Right lobe of liver (tissue), 4 donors: Measurements from ENCODE around the gene MPZL2.

Experiments
- POLR2A ChIP-seq: fragments of 450-650 bp; IDR thresholded peaks from one replicate; pipeline ENCODE4 v1.6.1; 2017; ENCODE audit warnings: antibody characterized with exemption, mild to moderate bottlenecking
- TF ChIP-seq, protein P1 (sequence below), 4 donors: fragments of 200-600 bp in 3 of 4; fragments of 450-650 bp in 1 of 4; IDR thresholded peaks; one replicate each; pipeline versions ENCODE4 v1.5.1 to v1.8.0; 2016 to 2022; ENCODE audit warnings: antibody characterized with exemption in 4 of 4, mild to moderate bottlenecking in 2 of 4
- donor health status: DM: no; HTN: no; CAD: no.
- donor health status: DM: no; HTN: no; CAD: no.
- donor health status: DM: no; HTN: yes; CAD: no.

DNA sequence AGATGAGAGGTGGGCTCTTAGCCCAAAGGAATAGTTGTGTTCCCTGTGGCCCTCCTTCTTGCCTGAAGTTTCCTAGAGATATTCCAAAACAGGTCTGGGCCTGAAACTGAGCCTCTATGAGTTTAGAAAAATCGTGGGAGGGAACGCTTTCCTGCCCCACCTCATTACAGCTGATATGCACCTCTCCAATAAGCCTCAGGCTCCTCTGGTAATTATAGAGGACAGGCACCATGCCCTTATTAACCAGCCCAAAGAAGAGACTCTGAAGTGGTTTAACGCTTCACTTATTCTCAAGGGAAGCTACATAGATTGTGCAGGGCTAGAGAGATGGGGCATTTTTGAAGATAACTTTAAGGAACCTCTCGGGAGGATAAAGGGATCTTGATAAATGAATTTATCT is 3.4 kb upstream of the MPZL2 start:
- TF ChIP-seq, protein P1, sequence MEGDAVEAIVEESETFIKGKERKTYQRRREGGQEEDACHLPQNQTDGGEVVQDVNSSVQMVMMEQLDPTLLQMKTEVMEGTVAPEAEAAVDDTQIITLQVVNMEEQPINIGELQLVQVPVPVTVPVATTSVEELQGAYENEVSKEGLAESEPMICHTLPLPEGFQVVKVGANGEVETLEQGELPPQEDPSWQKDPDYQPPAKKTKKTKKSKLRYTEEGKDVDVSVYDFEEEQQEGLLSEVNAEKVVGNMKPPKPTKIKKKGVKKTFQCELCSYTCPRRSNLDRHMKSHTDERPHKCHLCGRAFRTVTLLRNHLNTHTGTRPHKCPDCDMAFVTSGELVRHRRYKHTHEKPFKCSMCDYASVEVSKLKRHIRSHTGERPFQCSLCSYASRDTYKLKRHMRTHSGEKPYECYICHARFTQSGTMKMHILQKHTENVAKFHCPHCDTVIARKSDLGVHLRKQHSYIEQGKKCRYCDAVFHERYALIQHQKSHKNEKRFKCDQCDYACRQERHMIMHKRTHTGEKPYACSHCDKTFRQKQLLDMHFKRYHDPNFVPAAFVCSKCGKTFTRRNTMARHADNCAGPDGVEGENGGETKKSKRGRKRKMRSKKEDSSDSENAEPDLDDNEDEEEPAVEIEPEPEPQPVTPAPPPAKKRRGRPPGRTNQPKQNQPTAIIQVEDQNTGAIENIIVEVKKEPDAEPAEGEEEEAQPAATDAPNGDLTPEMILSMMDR (IDR thresholded peaks at IDR 0.05) = no peak
- TF ChIP-seq POLR2A = no peak
